GM19023 (cell line): Measurements from ENCODE around the gene OR2T5.
"Not testable (repeated sequence)": the region's sequence is repeated elsewhere in the genome, so short reads cannot be mapped to it uniquely, and the experiment has no call there.

ENCODE experiments used
- ATAC-seq: cut with Tn5 transposase; IDR thresholded peaks from one replicate; pipeline ENCODE4 v1.9.1; 2021; ENCODE audit warnings: mild to moderate bottlenecking, moderate library complexity; ENCODE audit not compliant: unreplicated experiment

OR2T5 gene

GRCh38 chr1:248500305-248501035 lies 12.1 kb downstream of the OR2T5 start:
- ATAC-seq, result not testable (repeated sequence)

DNA sequence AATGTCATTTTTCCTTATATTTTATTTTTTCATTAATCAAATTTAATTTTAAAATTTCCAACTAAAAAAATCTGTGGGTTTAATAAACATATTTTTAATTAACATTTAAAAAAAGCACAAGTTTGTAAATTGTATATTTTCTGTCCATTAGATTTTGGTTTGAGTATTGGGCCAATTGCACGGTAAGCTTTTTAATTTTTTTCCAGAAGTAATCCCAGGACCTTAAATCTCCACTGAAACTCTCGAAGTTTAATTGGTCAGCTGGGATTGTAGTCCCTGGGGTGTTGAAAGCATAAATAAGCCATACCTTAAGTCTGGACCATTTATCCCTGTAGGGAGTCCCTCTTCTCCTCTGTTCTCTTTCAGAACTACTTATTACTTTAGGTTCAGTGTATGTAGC lies 19.4 kb downstream of the OR2T5 start, which contains the start of gene OR2G6:
OR2G6 (plus strand) TSS at position 301 of the 400 bp plus-strand sequence. CDS start 13,574 bp downstream, outside the sequence.
- not testable (repeated sequence) for ATAC-seq

- not testable (repeated sequence) for ATAC-seq
Observed at GRCh38 chr1:248510217-248510616, 21.8 kb downstream of the OR2T5 start.

GRCh38 chr1:248521856-248522255 lies 33.5 kb downstream of the OR2T5 start:
- ATAC-seq, result no peak

GRCh38 chr1:248537449-248537848 lies 49.1 kb downstream of the OR2T5 start:
- not testable (repeated sequence) for ATAC-seq
